Chondrocyte (in vitro differentiated cells): ENCODE measurements around the gene TMEM260. TPM values are rescaled to one million over a fixed set of nuclear protein-coding genes. Genes with fewer than 3 reads are reported as not detected.

ENCODE experiments used
- DNase-seq: peaks from one replicate; pipeline ENCODE4 v3.0.0; 2021; ENCODE audit warnings: mixed read lengths, low spot score
- H3K27ac Mint-ChIP-seq: one replicate; pipeline ENCODE4 v1.8.0; 2021; ENCODE audit warnings: mild to moderate bottlenecking, moderate library complexity, mixed read lengths; ENCODE audit not compliant: unreplicated experiment
- H3K27me3 Mint-ChIP-seq: 2 replicates; pipeline ENCODE4 v1.8.0; 2021; ENCODE audit warnings: low read depth, mixed read lengths
- H3K36me3 Mint-ChIP-seq: 2 replicates; pipeline ENCODE4 v1.8.0; 2021; ENCODE audit warnings: low read depth, mixed read lengths
- H3K4me1 Mint-ChIP-seq: 2 replicates; pipeline ENCODE4 v1.8.0; 2021; ENCODE audit warnings: low read depth, mild to moderate bottlenecking, mixed read lengths
- H3K4me3 Mint-ChIP-seq: one replicate; pipeline ENCODE4 v1.8.0; 2021; ENCODE audit warnings: mild to moderate bottlenecking, moderate library complexity, mixed read lengths; ENCODE audit not compliant: unreplicated experiment
- H3K9me3 Mint-ChIP-seq: 2 replicates; pipeline ENCODE4 v1.8.0; 2021; ENCODE audit warnings: low read depth, mixed read lengths
- total RNA-seq: library from RNA; stranded (reverse); gene quantifications from 3 replicates; pipeline ENCODE4 v1.2.1, GENCODE V29; 2021
- TF ChIP-seq, protein P1 (sequence below): fragments of 200-600 bp; sonication (generic); IDR thresholded peaks from 2 replicates; pipeline ENCODE4 v1.5.0; 2021; ENCODE audit warnings: antibody characterized with exemption, mild to moderate bottlenecking, moderate library complexity

TMEM260 gene
- total RNA-seq, 1 donor from 2014 or later, result 17.1 TPM

DNA sequence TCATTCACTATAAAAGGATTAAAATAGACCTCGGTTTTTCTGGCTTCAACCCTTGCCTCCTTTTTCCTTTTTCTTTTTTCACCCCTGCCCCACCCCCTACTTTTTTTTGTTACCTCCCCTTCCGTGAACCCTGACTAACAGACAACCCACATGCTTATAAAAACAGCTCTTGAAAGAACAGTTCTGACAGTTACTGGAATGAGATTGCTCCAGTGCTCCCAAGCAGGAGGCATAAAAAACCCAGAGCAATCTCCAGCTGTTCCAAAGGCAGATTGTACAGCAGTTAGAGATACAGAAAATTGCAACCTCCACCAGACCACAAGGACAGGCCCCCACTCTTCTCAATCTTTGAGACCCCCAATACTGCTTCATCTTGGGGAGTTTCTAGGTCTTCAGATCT lies 29.9 kb upstream of the TMEM260 start:
- H3K4me3 Mint-ChIP-seq, result no peak overlapping the region
- TF ChIP-seq, protein P1, sequence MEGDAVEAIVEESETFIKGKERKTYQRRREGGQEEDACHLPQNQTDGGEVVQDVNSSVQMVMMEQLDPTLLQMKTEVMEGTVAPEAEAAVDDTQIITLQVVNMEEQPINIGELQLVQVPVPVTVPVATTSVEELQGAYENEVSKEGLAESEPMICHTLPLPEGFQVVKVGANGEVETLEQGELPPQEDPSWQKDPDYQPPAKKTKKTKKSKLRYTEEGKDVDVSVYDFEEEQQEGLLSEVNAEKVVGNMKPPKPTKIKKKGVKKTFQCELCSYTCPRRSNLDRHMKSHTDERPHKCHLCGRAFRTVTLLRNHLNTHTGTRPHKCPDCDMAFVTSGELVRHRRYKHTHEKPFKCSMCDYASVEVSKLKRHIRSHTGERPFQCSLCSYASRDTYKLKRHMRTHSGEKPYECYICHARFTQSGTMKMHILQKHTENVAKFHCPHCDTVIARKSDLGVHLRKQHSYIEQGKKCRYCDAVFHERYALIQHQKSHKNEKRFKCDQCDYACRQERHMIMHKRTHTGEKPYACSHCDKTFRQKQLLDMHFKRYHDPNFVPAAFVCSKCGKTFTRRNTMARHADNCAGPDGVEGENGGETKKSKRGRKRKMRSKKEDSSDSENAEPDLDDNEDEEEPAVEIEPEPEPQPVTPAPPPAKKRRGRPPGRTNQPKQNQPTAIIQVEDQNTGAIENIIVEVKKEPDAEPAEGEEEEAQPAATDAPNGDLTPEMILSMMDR, result no peak
- peaks cover 42% of the 10 kb centered on the region for H3K27me3 Mint-ChIP-seq
- no peak for DNase-seq
- H3K9me3 Mint-ChIP-seq, result no peaks in the 10 kb centered on the region
- H3K4me1 Mint-ChIP-seq, result no peaks in the 10 kb centered on the region
- H3K36me3 Mint-ChIP-seq, result no peaks in the 10 kb centered on the region
- H3K27ac Mint-ChIP-seq, result no peak overlapping the region

DNA sequence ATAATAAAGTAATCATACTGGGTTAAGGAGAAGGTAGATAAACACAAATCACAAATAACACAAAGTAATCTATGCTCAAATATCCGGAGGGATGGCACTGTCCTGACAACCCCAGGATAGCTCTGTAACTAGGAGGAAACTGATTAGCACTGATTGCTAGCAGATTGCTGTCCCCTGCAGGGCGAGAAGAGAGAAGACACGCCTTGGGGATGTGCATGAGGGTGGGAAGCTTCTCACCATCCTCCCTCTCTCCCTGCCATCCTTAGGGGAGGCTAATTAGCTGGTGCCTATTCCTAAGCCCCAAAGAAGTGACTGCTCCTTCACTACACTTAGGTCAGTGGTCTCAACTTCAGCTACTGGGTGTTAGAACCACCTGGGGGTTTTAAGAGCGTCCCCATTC lies 27.0 kb upstream of the TMEM260 start:
- H3K27ac Mint-ChIP-seq, result no peak overlapping the region
- H3K36me3 Mint-ChIP-seq, result no peaks in the 10 kb centered on the region
- no peaks in the 10 kb centered on the region for H3K4me1 Mint-ChIP-seq
- no peaks in the 10 kb centered on the region for H3K9me3 Mint-ChIP-seq
- TF ChIP-seq, protein P1, result no peak
- peaks cover 42% of the 10 kb centered on the region for H3K27me3 Mint-ChIP-seq
- no peak overlapping the region for H3K4me3 Mint-ChIP-seq
- no peak for DNase-seq

DNA sequence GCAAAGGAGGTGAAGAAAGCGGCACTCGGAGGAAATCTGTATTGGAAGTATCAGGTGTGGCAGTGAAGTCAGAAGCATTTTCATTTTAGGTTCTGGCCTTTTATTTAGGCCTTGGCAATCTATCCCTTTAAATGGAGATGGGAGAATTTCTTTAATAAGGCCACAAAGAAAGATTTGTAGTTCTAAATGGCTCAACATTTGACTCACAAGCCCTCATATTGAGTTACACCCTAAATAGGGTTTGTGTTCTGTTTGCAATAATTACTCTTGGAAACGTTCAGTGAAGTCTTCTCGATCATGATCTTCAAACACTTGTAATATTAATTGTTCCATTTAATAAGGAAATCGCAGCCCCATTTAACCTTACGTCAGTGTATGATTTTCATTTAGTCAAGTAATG lies 25.3 kb upstream of the TMEM260 start:
- H3K9me3 Mint-ChIP-seq, result no peaks in the 10 kb centered on the region
- H3K36me3 Mint-ChIP-seq, result no peaks in the 10 kb centered on the region
- TF ChIP-seq, protein P1, result no peak
- H3K27ac Mint-ChIP-seq, result no peak overlapping the region
- peaks cover 42% of the 10 kb centered on the region for H3K27me3 Mint-ChIP-seq
- no peak for DNase-seq
- no peaks in the 10 kb centered on the region for H3K4me1 Mint-ChIP-seq
- H3K4me3 Mint-ChIP-seq, result no peak overlapping the region

DNA sequence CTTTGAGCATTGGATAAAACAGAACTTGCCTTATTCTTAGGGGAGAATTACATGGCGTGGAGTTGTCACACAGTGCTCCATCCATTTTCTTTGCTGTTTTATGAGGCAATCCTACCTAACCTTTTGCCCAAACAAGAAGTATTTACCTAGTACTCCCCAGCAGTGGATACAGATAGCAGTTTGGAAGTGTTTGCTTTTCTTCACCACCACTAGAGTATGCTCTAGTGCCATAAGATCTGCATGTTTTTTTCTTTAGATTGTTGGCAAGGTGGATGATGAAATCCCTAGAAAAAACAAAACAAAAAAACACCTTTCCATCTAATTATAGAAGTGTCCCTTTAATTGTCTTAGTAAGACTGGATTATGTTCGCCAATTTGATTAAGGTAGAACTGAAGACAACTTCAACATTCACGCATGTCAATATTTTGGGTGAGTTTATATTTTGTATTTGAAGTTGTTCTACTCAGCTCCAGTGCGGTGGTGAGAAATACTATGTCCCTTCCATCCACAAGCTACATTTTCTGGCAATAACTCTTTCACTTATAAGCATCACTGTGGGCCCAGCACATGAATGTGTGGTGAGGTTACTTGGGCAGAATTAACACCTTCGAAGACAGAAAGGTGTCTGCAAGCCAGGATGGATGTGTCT lies 23.6 kb upstream of the TMEM260 start:
- Mint-ChIP-seq H3K36me3 (no peaks in the 10 kb centered on the region), H3K9me3 (no peaks in the 10 kb centered on the region), H3K4me3 (no peak overlapping the region), H3K27ac (no peak overlapping the region), H3K27me3 (peaks cover 36% of the 10 kb centered on the region), H3K4me1 (no peaks in the 10 kb centered on the region)
- TF ChIP-seq, protein P1, result peak; percentile 78
- no peak for DNase-seq

DNA sequence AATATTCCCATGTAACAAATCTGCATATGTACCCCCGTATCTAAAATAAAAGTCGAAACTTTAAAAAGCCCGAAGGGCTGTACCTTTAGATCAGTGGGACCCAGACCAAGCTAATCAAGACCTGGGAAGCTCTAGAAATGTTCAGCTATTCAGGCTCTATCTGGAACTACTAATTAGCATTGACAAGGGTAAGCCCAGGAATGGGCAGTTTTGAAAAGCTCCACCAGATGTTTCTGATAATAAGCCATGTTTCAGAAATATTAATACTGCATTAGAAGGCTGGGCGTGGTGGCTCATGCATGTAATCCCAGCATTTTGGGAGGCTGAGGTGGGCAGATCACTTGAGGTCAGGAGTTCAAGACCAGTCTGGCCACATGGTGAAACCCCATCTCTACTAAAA lies 20.4 kb upstream of the TMEM260 start:
- TF ChIP-seq, protein P1, result no peak
- Mint-ChIP-seq H3K9me3 (peaks cover 11% of the 10 kb centered on the region), H3K4me3 (no peak overlapping the region), H3K36me3 (peaks cover 5% of the 10 kb centered on the region), H3K4me1 (no peaks in the 10 kb centered on the region), H3K27ac (no peak overlapping the region), H3K27me3 (peaks cover 18% of the 10 kb centered on the region)
- DNase-seq, result no peak
